GM23248 (cell line): Measurements from ENCODE around the gene MARCHF7. TPM values are rescaled to one million over a fixed set of nuclear protein-coding genes. Genes with fewer than 3 reads are reported as not detected.
A peak's percentile ranks its signal among the peaks of the same experiment; 100 is the strongest.

Experiments used
- DNase-seq: peaks from one replicate; pipeline ENCODE4 v3.0.0-alpha.2; 2015
- H2AFZ ChIP-seq: fragments of 200-600 bp; sonication (generic); 2 replicates; pipeline ENCODE4 v1.6.1; 2016; ENCODE audit warnings: antibody characterized with exemption
- H3F3A ChIP-seq: fragments of 200-600 bp; sonication (generic); 2 replicates; pipeline ENCODE4 v1.6.1; 2016; ENCODE audit warnings: mild to moderate bottlenecking, antibody characterized with exemption, mixed run types; ENCODE audit not compliant: insufficient read depth
- H3K27ac ChIP-seq: fragments of 200-600 bp; sonication (generic); 2 replicates; pipeline ENCODE4 v1.5.1; 2016; ENCODE audit warnings: mild to moderate bottlenecking
- H3K27me3 ChIP-seq: fragments of 200-600 bp; sonication (generic); replicated peaks from 2 replicates; pipeline ENCODE4 v1.6.1; 2016; ENCODE audit warnings: mild to moderate bottlenecking; ENCODE audit not compliant: insufficient read depth
- H3K36me3 ChIP-seq: fragments of 200-600 bp; sonication (generic); 2 replicates; pipeline ENCODE4 v1.6.1; 2016; ENCODE audit warnings: low read depth, mild to moderate bottlenecking
- H3K4me1 ChIP-seq: fragments of 200-600 bp; sonication (generic); 2 replicates; pipeline ENCODE4 v1.6.1; 2016; ENCODE audit warnings: mild to moderate bottlenecking; ENCODE audit not compliant: insufficient read depth
- H3K4me2 ChIP-seq: fragments of 200-600 bp; sonication (generic); one replicate; pipeline ENCODE4 v1.6.1; 2016; ENCODE audit warnings: mild to moderate bottlenecking; ENCODE audit not compliant: unreplicated experiment
- H3K4me3 ChIP-seq: fragments of 200-600 bp; sonication (generic); 2 replicates; pipeline ENCODE4 v1.5.1; 2016; ENCODE audit warnings: mild to moderate bottlenecking
- H3K79me2 ChIP-seq: fragments of 200-600 bp; sonication (generic); 2 replicates; pipeline ENCODE4 v1.6.1; 2016; ENCODE audit warnings: mild to moderate bottlenecking; ENCODE audit not compliant: insufficient read depth
- H3K9ac ChIP-seq: fragments of 200-600 bp; sonication (generic); 2 replicates; pipeline ENCODE4 v1.6.1; 2016; ENCODE audit warnings: mild to moderate bottlenecking
- H3K9me2 ChIP-seq: fragments of 200-600 bp; sonication (generic); 2 replicates; pipeline ENCODE4 v1.6.1; 2016; ENCODE audit warnings: mixed run types, mild to moderate bottlenecking, moderate library complexity; ENCODE audit not compliant: insufficient read depth
- H3K9me3 ChIP-seq: fragments of 200-600 bp; sonication (generic); one replicate; pipeline ENCODE4 v1.6.1; 2017; ENCODE audit warnings: low read depth
- H4K20me1 ChIP-seq: fragments of 200-600 bp; sonication (generic); 2 replicates; pipeline ENCODE4 v1.6.0; 2016; ENCODE audit not compliant: insufficient read depth
- EZH2 ChIP-seq: fragments of 200-600 bp; sonication (generic); IDR thresholded peaks from 2 replicates; pipeline ENCODE4 v1.6.1; 2018; ENCODE audit warnings: antibody characterized with exemption, mild to moderate bottlenecking; ENCODE audit not compliant: insufficient read depth, poor library complexity, severe bottlenecking
- EZH2phosphoT487 ChIP-seq: fragments of 200-600 bp; sonication (generic); IDR thresholded peaks from 2 replicates; pipeline ENCODE4 v1.6.1; 2018; ENCODE audit warnings: antibody characterized with exemption, moderate library complexity, mild to moderate bottlenecking, low read depth; ENCODE audit not compliant: insufficient read depth
- WGBS, 2 experiments: methylation state at CpG; one replicate each; pipeline ENCODE4 v1.1.6; 2015 to 2017; ENCODE audit warnings: low lambda C conversion rate in 2 of 2, low coverage in 1 of 2; ENCODE audit errors: missing lambda C conversion rate in 2 of 2; 5-methylcytosine and 5-hydroxymethylcytosine counted together
- in situ Hi-C: fragments of 300-500 bp; cut with MboI; formaldehyde crosslinking; loops from 2 replicates; pipeline ENCODE4 v1.15.0; 2020
- polyA plus RNA-seq: library from polyadenylated mRNA; unstranded; fragments of >200 nt; fragmentation: Nextera tagmentation; extraction: Ambion mirVana; gene quantifications from 2 replicates; pipeline ENCODE4 v1.2.1, GENCODE V29; 2016
- total RNA-seq: library from RNA; depleted of rRNA; stranded (reverse); fragments of >200 nt; shearing (Covaris generic); gene quantifications from 2 replicates; pipeline ENCODE4 v1.2.3, GENCODE V29; 2014; rRNA removed

The MARCHF7 gene
- total and polyA plus RNA-seq, 2 experiments from 2014 or later: 92.7 to 99.3 TPM

GRCh38 chr2:159758239-159758638 lies 45.9 kb downstream of the MARCHF7 start:
- in situ Hi-C loops: no loop called here
- H3F3A ChIP-seq: peaks cover 55% of the 10 kb centered on the region
- no peak overlapping the region for H3K4me2 ChIP-seq
- H4K20me1 ChIP-seq: peaks cover 9% of the 10 kb centered on the region; the same call in 1 of the 2 replicates
- H3K27ac ChIP-seq: no peak overlapping the region
- H3K4me1 ChIP-seq: peaks cover 29% of the 10 kb centered on the region
- H3K79me2 ChIP-seq: peaks cover 98% of the 10 kb centered on the region
- no peak overlapping the region for H3K9ac ChIP-seq
- no peak for TF ChIP-seq EZH2
- no peak for TF ChIP-seq EZH2phosphoT487
- 3 to 15% methylated on average over 1 of the region's 1 CpG for WGBS, 2 experiments
- H3K9me3 ChIP-seq: no peaks in the 10 kb centered on the region
- H2AFZ ChIP-seq: no peak overlapping the region
- DNase-seq: no peak
- H3K27me3 ChIP-seq: no peaks in the 10 kb centered on the region
- H3K36me3 ChIP-seq: peaks cover 73% of the 10 kb centered on the region
- H3K4me3 ChIP-seq: no peak overlapping the region
- H3K9me2 ChIP-seq: no peaks in the 10 kb centered on the region

- 100% methylated on average over 1 of the region's 1 CpG for WGBS, 2 experiments
- TF ChIP-seq EZH2phosphoT487 (no peak), EZH2 (no peak)
- in situ Hi-C loops: no loop called here
- Histone ChIP-seq H2AFZ (no peak overlapping the region), H3K36me3 (peaks cover 73% of the 10 kb centered on the region), H3K4me3 (no peak overlapping the region), H4K20me1 (peaks cover 9% of the 10 kb centered on the region; the same call in 1 of the 2 replicates), H3K9me3 (no peaks in the 10 kb centered on the region), H3K9ac (no peak overlapping the region), H3F3A (peaks cover 55% of the 10 kb centered on the region), H3K4me2 (no peak overlapping the region), H3K9me2 (no peaks in the 10 kb centered on the region), H3K27me3 (no peaks in the 10 kb centered on the region), H3K27ac (no peak overlapping the region), H3K79me2 (peaks cover 98% of the 10 kb centered on the region), H3K4me1 (peaks cover 29% of the 10 kb centered on the region)
- DNase-seq: peak; percentile 16
Observed at GRCh38 chr2:159758686-159759085, 46.4 kb downstream of the MARCHF7 start.

- Histone ChIP-seq H3K27ac (no peak overlapping the region), H3K4me1 (peaks cover 29% of the 10 kb centered on the region), H3K4me2 (no peak overlapping the region), H3K4me3 (no peak overlapping the region), H3K36me3 (peaks cover 72% of the 10 kb centered on the region), H3K9me2 (no peaks in the 10 kb centered on the region), H4K20me1 (peaks cover 9% of the 10 kb centered on the region; the same call in 1 of the 2 replicates), H3K9me3 (no peaks in the 10 kb centered on the region), H3K79me2 (peaks cover 98% of the 10 kb centered on the region), H2AFZ (no peak overlapping the region), H3K27me3 (no peaks in the 10 kb centered on the region), H3K9ac (no peak overlapping the region), H3F3A (peaks cover 47% of the 10 kb centered on the region)
- in situ Hi-C loops: no loop called here
- no peak for DNase-seq
- WGBS, 2 experiments: 55 to 59% methylated on average over 3 of the region's 3 CpGs
- no peak for TF ChIP-seq EZH2phosphoT487
- no peak for TF ChIP-seq EZH2
Observed at GRCh38 chr2:159759577-159759976, 47.3 kb downstream of the MARCHF7 start.

- no peaks in the 10 kb centered on the region for H3K27me3 ChIP-seq
- no peak overlapping the region for H3K4me3 ChIP-seq
- peaks cover 98% of the 10 kb centered on the region for H3K79me2 ChIP-seq
- peak; percentile 31 for DNase-seq
- no peak overlapping the region for H2AFZ ChIP-seq
- H3F3A ChIP-seq: peaks cover 39% of the 10 kb centered on the region
- H3K4me1 ChIP-seq: peaks cover 22% of the 10 kb centered on the region
- no peak overlapping the region for H3K4me2 ChIP-seq
- H3K27ac ChIP-seq: no peak overlapping the region
- in situ Hi-C loops: no loop called here
- H4K20me1 ChIP-seq: peaks cover 4% of the 10 kb centered on the region; the same call in 1 of the 2 replicates
- no peaks in the 10 kb centered on the region for H3K9me3 ChIP-seq
- no peak overlapping the region for H3K9ac ChIP-seq
- H3K9me2 ChIP-seq: no peaks in the 10 kb centered on the region
- no peak for TF ChIP-seq EZH2
- no peak for TF ChIP-seq EZH2phosphoT487
- peaks cover 71% of the 10 kb centered on the region for H3K36me3 ChIP-seq
Observed at GRCh38 chr2:159760326-159760725, 48.0 kb downstream of the MARCHF7 start.

GRCh38 chr2:159762075-159762474 lies 49.8 kb downstream of the MARCHF7 start:
- no peaks in the 10 kb centered on the region for H3K9me3 ChIP-seq
- in situ Hi-C loops: no loop called here
- peaks cover 14% of the 10 kb centered on the region for H3K4me1 ChIP-seq
- H3K27me3 ChIP-seq: no peaks in the 10 kb centered on the region
- H3K9ac ChIP-seq: no peak overlapping the region
- no peak overlapping the region for H3K4me3 ChIP-seq
- peaks cover 96% of the 10 kb centered on the region for H3K79me2 ChIP-seq
- TF ChIP-seq EZH2: no peak
- TF ChIP-seq EZH2phosphoT487: no peak
- H3K9me2 ChIP-seq: no peaks in the 10 kb centered on the region
- H3K4me2 ChIP-seq: no peak overlapping the region
- no peak overlapping the region for H2AFZ ChIP-seq
- peaks cover 3% of the 10 kb centered on the region; the same call in 1 of the 2 replicates for H4K20me1 ChIP-seq
- peaks cover 24% of the 10 kb centered on the region for H3F3A ChIP-seq
- WGBS, 2 experiments: 17 to 22% methylated on average over 1 of the region's 1 CpG
- peaks cover 79% of the 10 kb centered on the region for H3K36me3 ChIP-seq
- no peak for DNase-seq
- no peak overlapping the region for H3K27ac ChIP-seq

Other genes with a start within 250 kb of the MARCHF7 start
- 20.5 and 26.2 TPM in 2 replicates for gene BAZ2B, start 96.0 kb upstream of the MARCHF7 start, total RNA-seq
- gene BAZ2B, start 96.0 kb upstream of the MARCHF7 start, polyA plus RNA-seq: 13.9 and 17.0 TPM in 2 replicates
- 8.0 and 13.9 TPM in 2 replicates for gene CD302, start 85.7 kb downstream of the MARCHF7 start, total RNA-seq
- gene CD302, start 85.7 kb downstream of the MARCHF7 start, polyA plus RNA-seq: 9.9 and 10.5 TPM in 2 replicates
- 0.38 and 0.65 TPM in 2 replicates for gene LY75, start 192.2 kb downstream of the MARCHF7 start, total RNA-seq
- 0.58 and 0.69 TPM in 2 replicates for gene LY75, start 192.2 kb downstream of the MARCHF7 start, polyA plus RNA-seq